Measurements from ENCODE around the gene FUT1. TPM values are rescaled to one million over a fixed set of nuclear protein-coding genes. Genes with fewer than 3 reads are reported as not detected.
A peak's percentile ranks its signal among the peaks of the same experiment; 100 is the strongest.
"Not testable (repeated sequence)": the region's sequence is repeated elsewhere in the genome, so short reads cannot be mapped to it uniquely, and the experiment has no call there.

The FUT1 gene
- total RNA-seq, 1 donor from 2014 or later: 2.9 TPM

DNA sequence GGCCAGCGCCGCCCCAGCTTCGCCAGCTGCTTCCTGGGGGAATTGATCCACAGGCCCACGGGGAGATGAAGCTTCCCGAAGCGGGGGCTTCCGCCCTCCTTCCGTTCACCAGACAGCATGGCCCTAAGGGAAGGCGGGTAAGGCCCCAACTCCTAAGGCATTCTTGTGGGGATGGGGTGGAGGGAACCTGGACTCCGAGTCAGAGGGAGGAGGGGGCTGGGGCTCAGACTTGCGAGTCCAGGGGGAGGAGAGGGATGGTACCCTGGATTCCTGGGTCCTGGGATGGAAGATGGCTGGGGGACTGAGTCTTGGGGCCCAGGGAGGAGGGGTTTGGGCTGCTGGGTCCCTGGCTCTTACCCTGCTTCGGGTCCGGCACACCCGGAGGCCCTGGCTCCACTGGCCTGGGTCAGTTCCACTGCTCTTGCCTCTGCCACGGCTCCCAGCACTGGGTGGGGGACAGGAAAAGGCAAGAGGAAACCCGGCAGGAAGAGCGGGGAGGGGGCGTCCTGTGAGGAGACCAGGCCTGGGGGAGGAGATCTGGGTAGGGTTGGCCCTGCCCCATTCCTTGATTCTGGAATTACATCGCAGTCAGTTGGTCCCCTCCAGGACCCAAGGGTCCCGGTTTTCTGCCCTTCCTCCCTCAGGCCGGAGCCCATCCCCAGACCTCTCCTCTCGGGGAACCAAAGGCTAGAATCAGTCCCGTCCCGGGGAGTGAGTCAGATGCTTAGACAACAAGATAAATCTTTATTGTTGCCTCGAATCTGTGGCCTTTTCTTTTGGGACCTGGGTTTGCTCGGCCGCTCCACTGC lies 12.1 kb downstream of the FUT1 start, which contains the start of gene RASIP1:
RASIP1 (minus strand) TSS at position 447 of the 809 bp plus-strand sequence; CDS start at position 119, 328 bp downstream.
- no peak for DNase-seq

DNA sequence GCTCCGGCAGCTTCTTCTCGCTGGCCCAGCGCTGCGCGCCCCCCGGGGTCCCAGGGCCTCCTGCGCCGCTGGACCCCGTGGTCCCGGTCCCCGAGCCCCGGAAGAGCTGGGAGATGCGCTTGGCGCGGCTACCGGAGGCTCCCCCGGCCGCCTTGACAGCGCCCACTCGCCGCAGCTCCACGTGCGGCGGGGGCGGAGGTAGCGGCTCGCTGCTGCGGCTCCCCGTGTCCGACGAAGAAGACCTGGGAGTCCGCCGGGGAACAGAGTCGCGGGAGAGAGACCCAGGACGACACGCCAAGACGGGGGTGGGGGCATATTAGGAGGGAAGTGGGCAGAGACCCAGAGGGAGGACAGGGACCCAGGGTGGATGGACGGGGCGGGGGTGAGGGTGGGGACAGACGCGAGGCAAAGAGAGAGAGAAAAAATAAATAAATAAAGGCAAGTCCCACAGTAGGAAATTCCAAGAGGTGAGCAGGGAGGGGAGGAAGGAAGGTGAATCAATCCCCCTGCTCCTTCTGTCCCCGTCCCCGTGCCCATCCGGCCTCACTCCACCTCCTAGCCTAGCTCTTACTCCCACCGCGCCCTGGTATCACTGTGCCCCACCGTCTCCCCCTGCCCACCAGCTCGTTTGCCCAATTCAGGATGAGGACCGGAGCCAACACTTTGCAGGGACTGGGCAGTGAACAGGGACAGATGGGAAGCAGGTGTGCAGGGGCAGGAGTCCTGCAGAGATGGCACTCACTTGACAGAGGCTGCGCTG lies 12.9 kb downstream of the FUT1 start:
- no peak for DNase-seq

DNA sequence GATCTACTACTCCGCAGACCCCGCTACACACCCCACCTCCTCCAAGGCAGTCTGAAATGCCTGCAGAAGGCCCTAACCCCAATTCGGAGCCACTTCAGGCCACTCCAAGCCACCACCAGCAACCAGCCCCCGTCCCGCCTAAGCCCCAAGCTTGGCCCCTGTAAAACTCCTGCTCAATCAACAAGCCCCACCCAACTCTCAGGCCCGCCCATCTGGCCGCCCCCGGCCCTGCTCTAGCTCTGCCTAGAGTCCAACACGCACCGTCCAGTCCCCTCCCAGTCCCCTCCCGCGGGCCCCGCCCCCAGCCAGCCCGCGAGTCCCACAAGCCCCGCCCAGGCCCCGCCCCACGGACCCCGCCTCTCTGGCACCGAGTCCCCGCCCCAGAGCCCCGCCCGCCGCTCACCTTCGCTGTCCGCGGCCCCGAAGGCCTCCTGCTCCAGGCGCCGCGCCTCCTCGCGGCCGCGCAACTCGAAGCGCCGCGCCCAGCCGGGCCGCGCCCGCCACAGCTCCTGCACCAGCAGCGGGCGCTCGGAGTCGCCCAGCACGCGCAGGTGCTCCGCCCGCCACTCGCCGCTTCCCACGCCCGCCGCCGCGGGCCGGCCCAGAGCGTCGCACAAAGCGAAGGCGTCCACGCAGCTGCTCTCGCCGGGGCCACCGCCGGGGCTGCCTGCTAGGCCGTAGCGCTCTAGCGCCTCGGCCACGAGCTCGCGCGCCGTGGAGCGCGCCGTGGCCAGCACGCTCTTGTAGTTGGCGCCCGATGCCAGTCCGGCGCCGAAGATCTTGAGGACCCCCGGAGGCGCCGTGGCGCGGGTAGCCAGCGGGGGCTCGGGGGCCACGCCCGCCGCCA lies 13.7 kb downstream of the FUT1 start:
- DNase-seq: peak; percentile 62

DNA sequence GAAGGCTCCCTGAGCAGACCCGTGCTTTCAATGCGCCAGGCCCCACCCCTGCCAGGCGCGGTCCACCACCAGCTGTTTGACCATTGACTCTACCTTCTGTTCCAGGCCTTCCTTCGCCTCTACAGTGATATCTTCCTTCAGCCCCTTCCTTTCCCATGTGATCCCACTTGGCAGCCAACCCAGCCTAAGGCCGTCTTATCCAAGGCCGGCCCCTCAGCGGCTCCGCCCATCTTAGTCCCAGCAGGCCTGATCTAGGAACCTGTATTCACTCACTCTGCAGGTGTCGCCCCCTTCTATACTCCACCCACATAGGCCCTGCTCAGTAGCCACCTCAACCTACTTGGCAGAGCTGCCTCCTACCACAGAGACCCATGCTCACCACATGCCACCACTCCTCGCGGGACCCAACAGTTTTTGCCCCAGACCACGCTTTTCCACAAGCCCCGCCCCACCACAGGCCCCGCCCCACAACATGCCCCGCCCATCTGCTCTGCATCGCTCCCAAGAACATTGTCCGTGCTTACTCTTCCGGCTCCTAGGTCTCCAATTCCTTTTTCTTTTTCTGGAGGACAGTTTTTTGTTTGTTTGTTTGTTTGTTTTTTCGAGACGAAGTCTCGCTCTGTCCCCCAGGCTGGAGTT lies 15.0 kb downstream of the FUT1 start:
- no peak for DNase-seq

DNA sequence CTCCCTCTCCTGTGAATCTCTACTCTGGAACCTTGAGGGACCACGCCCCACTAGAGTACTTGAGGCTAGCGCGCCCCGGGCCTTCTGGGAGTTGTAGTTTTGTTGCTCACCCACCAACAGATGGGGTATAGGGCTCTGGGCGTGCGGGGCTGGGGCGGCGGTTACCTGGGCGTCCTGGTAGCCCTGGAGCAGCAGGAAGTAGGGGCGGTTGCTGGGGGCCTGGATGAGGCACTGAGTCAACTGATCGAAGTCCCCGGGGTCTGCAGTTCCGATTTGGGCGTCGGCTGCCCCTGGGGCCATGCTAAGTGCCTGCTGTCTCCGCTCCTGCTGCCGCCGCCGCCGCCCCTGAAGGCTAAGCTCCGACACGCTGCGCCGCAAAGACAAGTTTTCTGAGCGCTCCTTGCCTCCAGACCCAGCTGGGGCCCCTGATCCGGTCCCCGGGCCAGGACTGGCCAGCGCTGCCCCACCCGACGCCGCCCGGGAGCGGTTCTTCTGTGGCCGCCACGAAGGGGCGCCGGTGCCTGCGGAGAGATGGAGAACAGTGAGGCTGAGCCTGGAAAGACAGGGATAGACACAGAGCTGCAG lies 17.3 kb downstream of the FUT1 start:
- no peak for DNase-seq

DNA sequence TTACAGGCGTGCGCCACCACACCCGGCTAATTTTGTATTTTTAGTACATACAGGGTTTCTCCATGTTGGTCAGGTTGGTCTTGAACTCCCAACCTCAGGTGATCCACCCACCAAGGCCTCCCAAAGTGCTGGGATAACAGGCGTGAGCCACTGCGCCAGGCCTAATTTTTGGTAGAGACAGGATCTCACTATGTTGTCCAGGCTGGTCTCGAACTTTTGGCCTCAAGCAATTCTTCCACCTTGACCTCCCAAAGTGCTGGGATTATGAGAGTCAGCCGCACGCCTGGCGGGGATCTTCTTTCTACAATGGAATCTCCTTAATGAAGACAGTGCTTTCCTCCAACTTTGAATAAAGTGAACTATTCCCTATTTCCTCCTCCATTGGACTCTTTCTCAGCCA lies 17.8 kb downstream of the FUT1 start:
- DNase-seq: no peak

DNA sequence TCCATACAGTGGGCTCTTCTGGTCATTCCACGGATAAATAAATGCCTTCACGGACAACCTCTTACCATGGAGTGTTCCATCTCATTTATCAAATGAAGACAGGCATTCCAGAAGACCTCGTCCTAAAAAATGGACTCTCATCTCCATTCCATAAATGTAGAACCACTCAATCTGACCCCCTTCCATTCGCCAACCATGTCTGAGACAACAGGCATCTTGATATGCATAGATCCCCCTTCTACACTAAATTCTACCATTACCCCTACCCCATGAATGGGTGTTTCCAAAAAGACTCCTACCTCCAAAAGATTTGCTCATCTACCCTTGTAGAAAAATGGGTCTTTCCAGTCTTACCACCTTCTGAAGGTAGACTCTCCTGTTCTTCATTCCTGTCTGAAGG lies 21.0 kb downstream of the FUT1 start:
- DNase-seq: no peak

DNA sequence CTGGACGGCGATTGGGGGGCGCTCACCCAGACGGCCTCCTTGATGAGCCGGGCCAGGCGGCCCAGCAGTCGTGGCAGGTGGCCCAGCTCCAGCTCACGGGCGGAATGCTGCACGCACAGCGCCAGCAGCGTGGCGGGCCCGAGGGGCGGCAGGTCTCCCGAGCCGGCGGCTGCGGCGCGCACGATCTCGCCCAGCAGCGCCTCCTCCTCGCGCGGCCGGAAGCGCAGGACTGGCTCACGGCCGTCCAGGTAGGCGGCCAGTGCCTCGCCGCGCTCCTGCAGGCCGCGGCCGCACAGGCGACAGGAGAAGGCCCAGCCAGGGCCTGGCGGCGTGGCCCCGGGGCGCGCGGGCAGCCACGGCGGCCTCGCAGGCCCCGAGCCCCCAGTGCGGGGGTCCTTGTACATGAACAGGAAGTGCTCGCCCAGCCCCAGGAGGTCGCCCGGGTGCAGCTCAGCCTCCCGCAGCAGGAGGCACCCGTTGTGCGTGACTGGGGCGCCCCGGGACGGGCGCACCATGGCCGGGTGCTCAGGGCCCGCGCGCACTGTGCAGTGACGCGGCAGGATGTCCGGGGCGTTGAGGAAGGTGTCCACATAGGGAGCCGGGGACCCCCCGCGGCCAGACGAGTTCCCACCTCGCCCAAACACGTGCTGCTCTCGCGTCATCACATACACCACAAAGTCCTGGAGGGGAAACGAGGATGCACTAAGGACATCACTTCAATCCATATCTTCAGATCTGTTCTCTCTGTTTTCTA lies 23.4 kb downstream of the FUT1 start:
- DNase-seq: no peak

DNA sequence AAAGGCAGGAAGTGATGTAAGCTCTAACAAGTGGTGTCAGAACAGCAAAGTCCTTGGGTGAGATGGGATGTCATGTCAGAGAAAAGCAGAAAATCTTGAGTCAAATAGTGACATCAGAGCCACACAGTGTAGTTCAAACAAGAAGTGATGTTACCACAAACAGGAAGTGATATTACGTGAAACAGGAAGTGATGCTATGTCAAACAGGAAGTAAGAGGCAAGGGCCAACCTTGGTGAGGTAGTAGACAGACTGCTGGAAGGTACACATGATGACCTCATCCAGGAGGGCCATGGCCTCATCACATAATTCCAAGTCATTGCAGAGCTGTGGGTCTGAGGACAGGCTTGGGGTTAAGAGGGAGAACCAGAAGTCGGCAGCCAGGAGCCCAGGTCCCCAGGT lies 25.9 kb downstream of the FUT1 start:
- no peak for DNase-seq

DNA sequence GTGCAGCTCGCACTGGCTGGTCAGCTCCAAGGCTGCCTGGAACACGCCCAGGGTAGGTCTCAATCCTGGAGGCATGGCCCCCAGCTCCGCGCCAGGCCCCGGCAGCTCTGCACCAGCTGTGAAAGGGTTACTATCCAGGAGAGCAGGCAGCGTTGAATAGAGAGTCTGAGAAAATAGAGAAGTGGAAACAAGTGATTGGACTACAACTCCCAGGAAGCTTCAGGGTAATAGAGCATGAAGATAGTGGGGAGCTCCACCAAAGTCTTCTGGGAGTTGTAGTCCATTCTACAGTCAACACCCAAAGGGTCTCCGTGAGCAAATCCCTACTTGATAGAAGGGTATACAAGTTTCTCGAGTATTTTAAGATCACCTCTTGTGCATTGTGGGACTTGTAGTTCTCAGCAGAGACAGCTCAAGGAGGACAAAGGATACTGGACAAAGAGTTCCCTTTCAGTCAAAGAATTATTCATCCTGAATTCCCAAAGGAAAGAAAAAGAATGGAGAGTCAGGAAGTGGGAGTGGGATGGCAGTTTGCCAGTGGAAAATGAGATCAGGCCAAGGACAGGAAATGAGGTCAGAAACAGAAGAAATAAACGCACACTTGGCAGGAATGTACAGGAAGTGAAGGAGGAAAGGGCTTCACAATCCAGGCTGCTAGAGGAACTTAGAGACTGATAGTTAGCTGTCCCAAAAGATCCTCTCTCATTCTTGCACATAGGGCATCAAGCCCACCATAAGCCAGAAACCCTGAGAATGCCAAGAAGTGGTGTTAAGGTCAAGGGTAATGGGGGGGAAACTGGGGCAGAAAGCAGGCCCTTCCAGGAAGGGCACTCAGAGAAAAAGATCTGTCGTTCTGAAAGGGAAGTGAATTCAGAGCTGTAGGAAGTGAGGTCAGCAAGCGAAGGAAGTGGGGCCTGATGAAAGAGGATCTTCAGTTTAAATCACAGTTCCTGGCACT lies 27.4 kb downstream of the FUT1 start:
- DNase-seq: peak; percentile 95

DNA sequence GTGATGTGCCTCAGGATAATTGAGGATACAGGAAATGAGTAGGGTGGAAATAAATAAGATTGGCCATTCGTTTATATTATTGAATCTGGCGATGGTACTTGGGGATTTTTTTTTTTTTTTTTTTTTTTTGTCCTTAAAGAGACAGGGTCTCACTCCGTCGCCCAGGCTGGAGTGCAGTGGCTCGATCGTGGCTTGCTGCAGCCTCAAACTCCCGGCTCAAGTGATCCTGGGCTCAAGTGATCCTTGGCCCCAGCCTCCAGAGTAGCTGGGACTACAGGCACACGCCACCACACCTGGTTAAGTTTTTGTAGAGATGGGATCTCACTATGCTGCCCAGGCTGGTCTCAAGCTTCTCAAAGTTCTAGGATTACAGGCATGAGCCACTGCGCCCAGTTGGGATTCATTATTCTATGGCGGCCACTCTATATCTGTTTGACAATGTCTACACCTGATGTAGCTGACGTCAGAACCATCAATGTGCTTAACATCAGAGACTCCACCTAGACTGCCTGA lies 30.2 kb downstream of the FUT1 start:
- no peak for DNase-seq

DNA sequence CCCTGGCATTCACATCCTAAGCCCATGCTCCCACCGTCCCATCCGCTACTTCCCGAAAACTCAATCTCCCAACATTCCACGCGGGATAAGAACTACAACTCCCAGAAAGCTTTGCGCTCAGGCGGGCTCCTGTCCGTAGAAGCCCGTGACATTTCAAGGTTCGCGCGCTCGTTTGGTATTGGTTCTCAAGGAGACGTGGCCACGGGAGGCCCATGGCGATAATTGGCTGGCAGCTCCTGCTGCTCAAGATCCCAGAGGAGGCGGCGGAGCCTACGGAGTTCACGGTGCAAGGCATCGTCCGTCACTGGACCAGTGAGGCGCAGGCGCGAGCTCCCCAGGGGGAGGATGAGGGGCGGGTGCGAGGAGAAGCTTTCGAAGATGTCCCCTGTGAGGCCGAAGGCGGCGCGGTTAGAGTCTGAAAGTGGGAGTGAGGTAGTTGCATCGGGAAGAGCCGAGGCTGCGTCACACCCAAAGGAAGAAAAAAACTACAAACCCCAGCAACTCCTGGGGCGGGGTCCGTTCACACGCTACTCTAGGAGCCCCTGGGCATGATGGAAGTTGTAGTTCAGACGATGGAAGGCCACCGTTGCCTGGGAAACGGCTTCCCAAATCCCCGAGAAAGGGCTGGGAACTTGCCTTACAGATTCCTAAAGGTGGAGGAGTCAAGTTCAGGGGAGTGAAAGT lies 31.7 kb downstream of the FUT1 start:
- peak; percentile 99 for DNase-seq

DNA sequence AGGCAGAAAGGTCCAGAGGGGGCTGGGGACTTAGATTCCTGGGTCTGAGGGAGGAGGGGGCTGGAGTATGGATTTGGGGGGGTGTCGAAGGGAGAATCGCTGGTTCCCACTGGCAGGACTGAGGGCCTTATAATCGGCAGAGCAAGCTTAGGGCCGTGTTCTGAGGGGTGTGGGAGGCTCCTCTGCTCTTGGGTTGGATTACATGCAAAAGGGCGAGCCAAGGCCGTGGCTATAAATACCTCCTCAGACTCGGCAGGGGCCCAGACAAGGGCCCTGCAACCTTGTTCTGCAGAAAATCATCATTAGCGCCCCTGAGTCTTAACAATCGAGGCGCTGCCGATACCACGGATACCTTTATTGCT lies 32.2 kb downstream of the FUT1 start:
- no peak for DNase-seq

DNA sequence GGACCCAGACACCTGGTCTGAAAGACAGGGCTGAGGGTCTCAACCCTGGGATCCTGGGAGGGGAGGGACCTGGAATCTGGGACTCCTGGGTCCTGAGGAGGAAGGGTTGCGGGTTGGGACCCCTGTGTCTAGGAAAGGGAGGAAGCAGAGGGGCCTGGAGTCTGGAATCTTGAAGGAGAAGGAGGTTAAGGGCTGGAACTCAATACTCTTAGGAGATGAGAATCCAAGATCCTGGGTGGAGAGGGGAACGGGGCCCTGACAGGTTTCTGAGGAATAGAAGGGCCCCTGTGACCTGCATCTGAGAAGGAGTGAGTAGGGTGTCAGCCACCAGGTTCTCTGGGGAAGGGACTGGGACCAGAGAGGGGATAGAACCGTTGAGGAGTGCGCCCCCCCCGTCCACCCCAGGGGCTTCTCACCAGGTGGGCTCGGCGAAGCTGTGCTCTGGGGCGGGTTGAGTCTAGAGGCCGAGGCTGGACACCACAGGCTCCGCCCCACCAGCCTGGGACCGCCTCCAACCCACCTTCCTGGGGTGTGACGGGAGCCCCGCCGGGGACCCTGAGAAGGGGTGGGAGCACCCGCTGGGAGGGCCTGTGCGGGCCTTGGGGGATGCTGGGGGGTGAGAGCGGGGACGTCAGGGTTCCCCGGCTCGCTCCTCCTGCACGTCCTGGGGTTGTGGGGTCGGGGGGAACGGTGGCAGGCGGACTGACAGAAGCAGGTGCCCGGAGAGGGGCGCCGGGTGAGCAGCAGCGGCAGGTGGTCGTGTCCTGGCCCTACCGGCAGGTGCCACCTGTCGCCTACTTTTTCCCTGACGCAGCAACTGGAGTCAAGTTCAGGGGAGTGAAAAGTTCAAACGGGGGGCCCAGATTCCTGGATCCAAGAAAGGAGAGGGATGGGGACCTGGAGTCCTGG lies 32.9 kb downstream of the FUT1 start, which contains the start of gene MAMSTR:
MAMSTR (minus strand) TSS at position 463 of the 909 bp plus-strand sequence. CDS start 694 bp downstream, outside the sequence.
- DNase-seq: no peak

DNA sequence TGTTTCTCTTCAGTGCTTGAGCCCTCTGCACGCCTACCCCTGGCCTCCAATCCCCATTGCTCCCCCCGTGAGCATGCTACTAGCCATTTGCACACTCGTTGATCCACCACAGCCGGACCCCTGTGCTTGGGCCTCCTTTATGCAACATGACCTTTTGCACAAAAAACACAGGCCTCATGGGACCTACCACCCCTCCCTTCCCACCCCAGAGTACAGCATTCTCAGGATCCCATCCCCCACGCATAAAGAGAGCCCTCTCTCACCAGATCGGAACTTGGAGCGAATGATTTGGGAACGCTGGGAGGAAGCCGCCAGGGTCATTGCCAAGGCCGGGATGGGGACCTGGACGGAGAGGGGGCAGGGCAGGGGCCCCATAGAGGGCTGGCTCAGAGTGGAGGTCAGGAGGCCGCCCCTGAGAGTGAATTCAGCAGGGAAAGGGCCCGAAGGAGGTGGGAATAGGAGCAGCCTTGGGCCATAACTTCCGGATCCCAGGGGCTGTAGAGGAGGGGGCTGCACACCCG lies 33.7 kb downstream of the FUT1 start:
- DNase-seq: no peak

DNA sequence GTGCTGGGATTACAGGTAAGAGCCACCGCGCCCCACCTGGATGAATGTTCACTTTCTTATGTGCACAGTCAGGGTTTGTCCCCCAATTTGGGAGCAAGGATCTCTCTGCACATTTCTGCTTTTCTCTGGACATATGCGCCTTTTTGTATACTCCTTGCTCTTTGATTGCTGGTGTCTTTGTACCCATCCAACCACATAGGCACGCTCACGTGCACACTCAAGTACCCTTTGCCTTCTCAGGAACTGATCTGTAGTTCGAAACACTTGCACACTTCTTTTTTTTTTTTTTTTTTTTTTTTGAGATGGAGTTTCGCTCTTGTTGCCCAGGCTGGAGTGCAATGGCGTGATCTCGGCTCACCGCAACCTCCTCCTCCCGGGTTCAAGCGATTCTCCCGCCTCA lies 34.3 kb downstream of the FUT1 start:
- not testable (repeated sequence) for DNase-seq

DNA sequence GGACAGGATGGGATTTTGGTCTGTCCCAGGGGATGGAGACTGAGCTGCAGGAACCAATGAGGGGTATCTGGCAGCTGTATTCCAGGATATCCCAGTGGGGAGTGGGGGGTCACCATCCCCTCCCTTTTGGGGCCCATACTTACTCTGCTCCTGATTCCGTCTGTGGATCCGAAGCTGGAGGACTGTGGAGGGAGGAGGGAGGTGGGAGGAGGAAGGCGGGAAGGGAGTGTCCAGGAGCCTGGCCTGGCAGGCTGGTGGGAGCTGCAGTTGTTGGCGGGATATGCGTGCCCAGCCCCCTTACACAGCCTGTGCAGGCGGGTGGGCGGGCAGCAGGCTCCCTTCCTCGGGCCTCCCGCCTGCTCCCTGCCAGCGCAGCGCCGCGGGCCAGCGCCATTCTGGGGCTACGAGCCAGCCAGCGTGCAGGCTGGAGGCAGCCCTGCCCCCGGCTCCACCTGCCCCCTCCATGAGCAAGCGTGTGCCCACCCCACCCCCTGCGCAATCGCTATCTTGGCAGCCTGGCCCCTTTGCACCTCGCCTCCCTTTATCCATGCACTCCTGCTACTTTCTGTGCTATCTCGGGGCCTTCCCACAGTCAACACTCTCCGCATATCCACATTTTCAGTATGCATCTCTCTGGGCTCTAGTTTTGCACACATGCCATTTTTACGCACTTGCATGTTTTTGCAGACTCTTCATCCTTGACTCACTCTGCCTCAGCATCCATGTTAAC lies 35.7 kb downstream of the FUT1 start:
- peak; percentile 80 for DNase-seq
